Cardiac muscle cell (in vitro differentiated cells and primary cell): ENCODE measurements around the gene P2RY1. TPM values are rescaled to one million over a fixed set of nuclear protein-coding genes. Genes with fewer than 3 reads are reported as not detected.

Source experiments
- DNase-seq, 2 donors: peaks; one replicate each; pipeline versions ENCODE4 v3.0.0 to v3.0.0-alpha.2; 2010 to 2017; ENCODE audit warnings: low read depth in 1 of 2, low spot score in 1 of 2
- H3K27ac ChIP-seq: fragments of 200-600 bp; sonication (generic); 2 replicates; pipeline ENCODE4 v1.5.1; 2016
- H3K27me3 ChIP-seq: fragments of 200-600 bp; sonication (generic); 2 replicates; pipeline ENCODE4 v1.6.0; 2016; ENCODE audit warnings: control low read depth
- H3K36me3 ChIP-seq: fragments of 200-600 bp; sonication (generic); 2 replicates; pipeline ENCODE4 v1.5.1; 2016; ENCODE audit warnings: control low read depth
- H3K4me1 ChIP-seq: fragments of 200-600 bp; sonication (generic); 2 replicates; pipeline ENCODE4 v1.8.1; 2017; ENCODE audit warnings: low read depth, mild to moderate bottlenecking, mixed run types
- H3K4me3 ChIP-seq: fragments of 200-600 bp; sonication (generic); 2 replicates; pipeline ENCODE4 v1.5.1; 2016; ENCODE audit warnings: mild to moderate bottlenecking
- H3K9me3 ChIP-seq: fragments of 200-600 bp; sonication (generic); 2 replicates; pipeline ENCODE4 v1.5.1; 2017; ENCODE audit warnings: low read depth, mild to moderate bottlenecking, control low read depth
- CTCF ChIP-seq: IDR thresholded peaks from 2 replicates; pipeline ENCODE4 v1.5.1; 2012; ENCODE audit warnings: low read depth, mild to moderate bottlenecking, low read length
- polyA plus RNA-seq: library from polyadenylated mRNA; unstranded; fragments of >200 nt; fragmentation: Nextera tagmentation; extraction: Ambion mirVana; gene quantifications from 2 replicates; pipeline ENCODE4 v1.2.1, GENCODE V29; 2016
- total RNA-seq: library from RNA; depleted of rRNA; stranded (reverse); fragments of >200 nt; gene quantifications from 2 replicates; pipeline ENCODE4 v1.2.3, GENCODE V29; 2016

P2RY1 gene
- total and polyA plus RNA-seq, 2 experiments from 2014 or later, result 1.9 to 4.8 TPM

DNA sequence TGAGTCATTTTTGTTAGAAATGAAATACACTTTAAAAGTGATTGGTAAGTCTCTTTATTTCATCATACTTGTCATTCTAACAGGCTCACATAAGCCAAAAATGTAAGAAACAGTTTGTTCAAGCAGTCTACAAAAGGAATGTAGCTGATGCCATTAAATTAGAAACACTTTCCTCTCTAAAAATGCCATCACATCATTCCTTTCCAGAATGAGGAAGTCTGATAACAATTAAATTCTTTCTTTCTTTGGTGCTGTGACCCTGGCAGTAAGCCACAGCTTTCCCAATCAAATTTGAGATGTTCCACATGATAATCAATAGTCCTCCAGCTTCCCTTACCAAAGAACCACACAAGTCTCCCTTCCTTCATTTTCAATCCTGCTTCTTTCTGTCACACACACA is 9.4 kb upstream of the P2RY1 start:
- Histone ChIP-seq H3K27ac (no peak overlapping the region), H3K9me3 (no peaks in the 10 kb centered on the region), H3K4me3 (no peak overlapping the region), H3K4me1 (peaks cover 6% of the 10 kb centered on the region), H3K27me3 (no peaks in the 10 kb centered on the region), H3K36me3 (no peaks in the 10 kb centered on the region)
- no peak for TF ChIP-seq CTCF
- peak in 1 of 2 donors; percentile 15 for DNase-seq

GRCh38 chr3:152826476-152826875 is 8.5 kb upstream of the P2RY1 start:
- Histone ChIP-seq H3K9me3 (no peaks in the 10 kb centered on the region), H3K27ac (no peak overlapping the region), H3K27me3 (no peaks in the 10 kb centered on the region), H3K36me3 (no peaks in the 10 kb centered on the region), H3K4me3 (no peak overlapping the region), H3K4me1 (peaks cover 6% of the 10 kb centered on the region)
- TF ChIP-seq CTCF, result no peak
- no peak for DNase-seq

DNA sequence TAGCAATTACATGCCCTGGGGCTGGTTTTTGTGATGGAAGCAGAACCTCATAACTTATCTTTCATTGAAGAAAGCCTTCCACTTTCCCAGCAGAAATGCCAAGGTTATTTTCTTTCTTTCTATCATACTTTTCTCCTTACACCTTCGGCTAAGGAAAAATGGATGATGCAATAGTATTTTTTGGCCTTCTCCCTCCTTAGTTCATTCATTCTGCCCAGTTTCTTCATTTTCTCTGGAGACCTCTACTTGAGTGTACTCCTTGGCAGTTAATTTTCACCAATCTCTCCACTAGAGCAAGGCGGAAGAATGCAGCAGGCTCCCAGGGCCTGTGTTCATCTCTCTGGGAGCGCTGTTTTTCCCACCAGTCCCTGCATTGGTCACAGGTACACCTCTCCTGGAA is 7.6 kb upstream of the P2RY1 start:
- Histone ChIP-seq H3K27ac (no peak overlapping the region), H3K4me1 (peaks cover 6% of the 10 kb centered on the region), H3K9me3 (no peaks in the 10 kb centered on the region), H3K27me3 (no peaks in the 10 kb centered on the region), H3K36me3 (no peaks in the 10 kb centered on the region), H3K4me3 (no peak overlapping the region)
- DNase-seq, result no peak
- TF ChIP-seq CTCF, result no peak

- no peaks in the 10 kb centered on the region for H3K27me3 ChIP-seq
- no peaks in the 10 kb centered on the region for H3K9me3 ChIP-seq
- peaks cover 6% of the 10 kb centered on the region for H3K4me1 ChIP-seq
- no peak overlapping the region for H3K27ac ChIP-seq
- no peak for TF ChIP-seq CTCF
- H3K4me3 ChIP-seq, result no peak overlapping the region
- no peaks in the 10 kb centered on the region for H3K36me3 ChIP-seq
- no peak for DNase-seq
Measured at GRCh38 chr3:152828075-152828840, 6.7 kb upstream of the P2RY1 start.

DNA sequence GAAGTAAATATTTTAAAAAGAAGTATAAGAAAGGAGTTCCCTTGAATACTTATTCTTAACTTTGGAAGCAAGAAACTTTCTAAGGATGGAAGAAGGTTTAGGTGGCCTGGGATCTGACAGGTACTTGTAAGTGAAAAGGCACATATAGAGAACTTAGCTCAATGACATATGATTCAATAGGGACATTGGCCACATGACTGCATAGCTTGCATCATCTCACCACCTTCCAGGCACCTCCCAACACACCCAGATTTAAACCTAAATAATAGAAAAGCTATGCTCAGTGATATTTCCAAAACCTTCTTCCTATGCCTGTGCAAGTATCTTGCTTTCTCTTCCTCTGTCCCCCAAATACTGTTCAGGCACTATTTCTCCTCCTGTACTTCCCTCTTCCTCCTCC is 4.7 kb upstream of the P2RY1 start:
- Histone ChIP-seq H3K27me3 (no peaks in the 10 kb centered on the region), H3K4me3 (no peak overlapping the region), H3K36me3 (no peaks in the 10 kb centered on the region), H3K4me1 (peaks cover 5% of the 10 kb centered on the region), H3K9me3 (no peaks in the 10 kb centered on the region), H3K27ac (no peak overlapping the region)
- DNase-seq, result no peak
- TF ChIP-seq CTCF, result no peak
